OCI-LY7 (cell line): ENCODE results near the gene ULK1.

Source experiments
- EZH2phosphoT487 ChIP-seq: fragments of 200-600 bp; sonication (generic); IDR thresholded peaks from 2 replicates; pipeline ENCODE4 v1.6.1; 2018; ENCODE audit warnings: low read depth, borderline replicate concordance, mild to moderate bottlenecking, mixed run types, antibody characterized with exemption, low read length, moderate library complexity, mixed read lengths
- TF ChIP-seq, protein P1 (sequence below): fragments of 200-600 bp; sonication (generic); conservative IDR thresholded peaks from 2 replicates; pipeline ENCODE4 v1.5.1; 2014; ENCODE audit warnings: mild to moderate bottlenecking, antibody characterized with exemption, low read length, moderate library complexity, mixed read lengths

DNA sequence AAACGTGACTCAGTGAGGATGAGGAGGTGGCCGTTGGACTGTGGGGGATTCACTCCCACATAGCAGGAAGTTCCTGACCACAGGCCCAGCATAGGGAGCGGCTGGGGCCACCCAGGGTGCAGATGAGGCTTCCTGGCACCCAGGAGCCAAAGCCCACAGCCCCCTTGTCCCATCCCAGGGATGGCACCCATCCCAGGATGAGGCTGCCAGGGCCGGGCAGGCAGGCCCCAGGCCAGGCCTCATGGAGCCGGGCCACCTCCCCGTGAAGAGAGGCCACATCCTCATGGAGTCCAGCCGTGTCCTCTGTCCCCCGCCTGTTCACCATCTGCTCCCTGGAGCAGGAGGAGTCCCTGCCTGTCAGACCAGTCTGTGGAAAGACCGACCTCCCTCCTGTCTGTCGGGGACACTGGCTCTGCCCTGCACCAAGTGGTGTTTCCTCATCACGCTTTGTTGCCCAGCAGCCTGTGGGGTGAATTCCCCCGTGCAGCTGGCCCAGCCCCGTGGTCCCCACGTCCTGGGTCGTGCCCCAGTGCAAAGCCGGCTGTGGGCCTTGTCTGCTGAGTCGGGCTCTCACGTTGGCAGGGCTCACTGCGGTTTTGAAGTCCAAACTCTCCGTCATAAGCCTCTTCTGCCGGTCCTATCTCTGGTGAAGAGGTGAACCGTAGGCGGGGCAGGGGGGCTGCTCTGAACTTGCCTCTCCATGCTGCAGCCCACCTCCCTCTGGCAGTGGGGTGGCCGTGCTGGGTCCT lies 41.7 kb upstream of the ULK1 start:
- TF ChIP-seq, protein P1, sequence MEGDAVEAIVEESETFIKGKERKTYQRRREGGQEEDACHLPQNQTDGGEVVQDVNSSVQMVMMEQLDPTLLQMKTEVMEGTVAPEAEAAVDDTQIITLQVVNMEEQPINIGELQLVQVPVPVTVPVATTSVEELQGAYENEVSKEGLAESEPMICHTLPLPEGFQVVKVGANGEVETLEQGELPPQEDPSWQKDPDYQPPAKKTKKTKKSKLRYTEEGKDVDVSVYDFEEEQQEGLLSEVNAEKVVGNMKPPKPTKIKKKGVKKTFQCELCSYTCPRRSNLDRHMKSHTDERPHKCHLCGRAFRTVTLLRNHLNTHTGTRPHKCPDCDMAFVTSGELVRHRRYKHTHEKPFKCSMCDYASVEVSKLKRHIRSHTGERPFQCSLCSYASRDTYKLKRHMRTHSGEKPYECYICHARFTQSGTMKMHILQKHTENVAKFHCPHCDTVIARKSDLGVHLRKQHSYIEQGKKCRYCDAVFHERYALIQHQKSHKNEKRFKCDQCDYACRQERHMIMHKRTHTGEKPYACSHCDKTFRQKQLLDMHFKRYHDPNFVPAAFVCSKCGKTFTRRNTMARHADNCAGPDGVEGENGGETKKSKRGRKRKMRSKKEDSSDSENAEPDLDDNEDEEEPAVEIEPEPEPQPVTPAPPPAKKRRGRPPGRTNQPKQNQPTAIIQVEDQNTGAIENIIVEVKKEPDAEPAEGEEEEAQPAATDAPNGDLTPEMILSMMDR: no peak
- TF ChIP-seq EZH2phosphoT487: no peak
